Fibroblast of the aortic adventitia (primary cell): ENCODE measurements around the gene RNF39. TPM values are rescaled to one million over a fixed set of nuclear protein-coding genes. Genes with fewer than 3 reads are reported as not detected.
A peak's percentile ranks its signal among the peaks of the same experiment; 100 is the strongest.

ENCODE experiments used
- DNase-seq: peaks from one replicate; pipeline ENCODE4 v3.0.0-alpha.2; 2010; ENCODE audit warnings: low read depth
- H3K4me3 ChIP-seq: 2 replicates; pipeline ENCODE4 v1.5.1; 2011; ENCODE audit warnings: low read depth, mild to moderate bottlenecking, control low read depth, low read length, moderate library complexity
- CTCF ChIP-seq: IDR thresholded peaks from 2 replicates; pipeline ENCODE4 v1.5.1; 2011; ENCODE audit warnings: mild to moderate bottlenecking, low read length, control low read depth, inconsistent platforms; ENCODE audit not compliant: insufficient read depth
- total RNA-seq: library from RNA; depleted of rRNA; stranded (reverse); fragments of >200 nt; gene quantifications from 2 replicates; pipeline ENCODE4 v1.2.3, GENCODE V29; 2012; ENCODE audit warnings: low replicate concordance

RNF39 gene
- total RNA-seq, 1 donor = not detected

GRCh38 chr6:30102414-30102969 is 26.9 kb upstream of the RNF39 start:
- DNase-seq = no peak
- peak overlapping the region; percentile 50 for H3K4me3 ChIP-seq
- no peak for TF ChIP-seq CTCF

GRCh38 chr6:30101444-30102413 is 26.2 kb upstream of the RNF39 start:
- no peak for TF ChIP-seq CTCF
- peak; percentile 77 for DNase-seq
- H3K4me3 ChIP-seq = peak overlapping the region; percentile 63

- no peak for DNase-seq
- peak overlapping the region; percentile 49 for H3K4me3 ChIP-seq
- TF ChIP-seq CTCF = no peak
These were observed 25.2 kb upstream of the RNF39 start for GRCh38 chr6:30100585-30101443.

GRCh38 chr6:30100154-30100553 is 24.6 kb upstream of the RNF39 start:
- TF ChIP-seq CTCF = no peak
- H3K4me3 ChIP-seq = no peak overlapping the region
- DNase-seq = no peak

GRCh38 chr6:30097902-30098768 is 22.6 kb upstream of the RNF39 start:
- TF ChIP-seq CTCF = no peak
- H3K4me3 ChIP-seq = no peak overlapping the region

GRCh38 chr6:30096829-30097228 is 21.3 kb upstream of the RNF39 start:
- no peak for TF ChIP-seq CTCF
- H3K4me3 ChIP-seq = no peak overlapping the region
- DNase-seq = no peak

More at GRCh38 chr6:30097902-30098768, 22.6 kb upstream of the RNF39 start:
- no peak for DNase-seq
